Endothelial cell of umbilical vein (primary cell): Measurements from ENCODE around the gene CFLAR. TPM values are rescaled to one million over a fixed set of nuclear protein-coding genes. Genes with fewer than 3 reads are reported as not detected.

ENCODE experiments used
- BruUV-seq: library from RNA; stranded (reverse); fragments of 400-500 nt; replicated peaks from 2 replicates; lab custom pipeline; 2021; lab: Mats Ljungman, UMichigan
- CTCF ChIA-PET: fragments of 300-600, 350-600 bp; sonication (Branson Sonifier 250); formaldehyde crosslinking; loops from one replicate; lab custom pipeline; 2021; ENCODE audit warnings: antibody characterized with exemption, inconsistent platforms; lab: Charles Lee
- POLR2A ChIA-PET: fragments of 300-600, 350-600 bp; sonication (Branson Sonifier 250); formaldehyde crosslinking; loops from one replicate; lab custom pipeline; 2021; ENCODE audit warnings: antibody characterized with exemption, inconsistent platforms; lab: Charles Lee
- DNase-seq: peaks from one replicate; pipeline ENCODE4 v3.0.0-alpha.2; 2011; ENCODE audit warnings: low read depth, low spot score
- FAIRE-seq: peaks from 2 replicates; lab custom pipeline; 2011; peaks lifted over from hg19 to GRCh38; lab: Jason Lieb, UNC
- H2AFZ ChIP-seq: 2 replicates; pipeline ENCODE4 v1.6.0; 2012; ENCODE audit warnings: low read depth, low read length, control low read depth, inconsistent platforms
- H3K27ac ChIP-seq: 2 replicates; pipeline ENCODE4 v1.5.1; 2011; ENCODE audit warnings: low read depth, mild to moderate bottlenecking, control low read depth, low read length, moderate library complexity; ENCODE audit not compliant: insufficient read depth
- H3K27me3 ChIP-seq, 2 experiments: 2 replicates each; pipeline versions ENCODE4 v1.6.0 to v1.6.1; 2011; ENCODE audit warnings: low read length in 2 of 2, mixed read lengths in 1 of 2; ENCODE audit not compliant: control insufficient read depth in 2 of 2, insufficient read depth in 2 of 2
- H3K36me3 ChIP-seq, 2 experiments: 2 replicates in 1 of 2; 3 replicates in 1 of 2; pipeline ENCODE4 v1.5.1; 2011; ENCODE audit warnings: low read length in 2 of 2, mild to moderate bottlenecking in 1 of 2, moderate library complexity in 1 of 2; ENCODE audit not compliant: control insufficient read depth in 2 of 2, insufficient read depth in 2 of 2; ENCODE audit errors: extremely low read depth in 1 of 2
- H3K4me1 ChIP-seq: 3 replicates; pipeline ENCODE4 v1.5.1; 2011; ENCODE audit warnings: mild to moderate bottlenecking, low read length; ENCODE audit not compliant: control insufficient read depth, insufficient read depth; ENCODE audit errors: extremely low read depth
- H3K4me2 ChIP-seq: 2 replicates; pipeline ENCODE4 v1.6.1; 2011; ENCODE audit warnings: low read length, control low read depth, mixed read lengths; ENCODE audit not compliant: insufficient read depth
- H3K4me3 ChIP-seq, 3 experiments: fragments of 200-600 bp in 1 of 3; sonication (generic), shearing (Covaris generic) in 1 of 3; replicated peaks in 1 of 3; 2 replicates each; pipeline ENCODE4 v1.5.1; 2011 to 2016; ENCODE audit warnings: control low read depth in 3 of 3, low read length in 3 of 3, mild to moderate bottlenecking in 2 of 3, inconsistent platforms in 1 of 3, low read depth in 1 of 3, moderate library complexity in 1 of 3; ENCODE audit not compliant: insufficient read depth in 1 of 3
- H3K79me2 ChIP-seq: 2 replicates; pipeline ENCODE4 v1.6.0; 2012; ENCODE audit warnings: low read length, inconsistent platforms; ENCODE audit not compliant: control insufficient read depth, insufficient read depth
- H3K9ac ChIP-seq: replicated peaks from 2 replicates; pipeline ENCODE3; 2011; ENCODE audit warnings: low read length, control low read depth; ENCODE audit not compliant: insufficient read depth; ENCODE audit errors: extremely low read depth
- H3K9me1 ChIP-seq: replicated peaks from 3 replicates; pipeline ENCODE4 v1.6.0; 2011; ENCODE audit warnings: mild to moderate bottlenecking, low read length; ENCODE audit not compliant: control insufficient read depth, insufficient read depth; ENCODE audit errors: extremely low read depth
- H3K9me3 ChIP-seq: replicated peaks from 2 replicates; pipeline ENCODE4 v1.5.1; 2012; ENCODE audit warnings: low read length, inconsistent platforms; ENCODE audit not compliant: control insufficient read depth, insufficient read depth
- H4K20me1 ChIP-seq: replicated peaks from 2 replicates; pipeline ENCODE3; 2011; ENCODE audit warnings: mild to moderate bottlenecking, low read length; ENCODE audit not compliant: control insufficient read depth, insufficient read depth; ENCODE audit errors: extremely low read depth
- EZH2 ChIP-seq: IDR thresholded peaks from 2 replicates; pipeline ENCODE4 v1.6.1; 2012; ENCODE audit warnings: borderline replicate concordance, low read depth, mild to moderate bottlenecking, moderate library complexity, low read length, inconsistent platforms; ENCODE audit not compliant: severe bottlenecking
- FOS ChIP-seq: IDR thresholded peaks from 2 replicates; pipeline ENCODE4 v1.6.1; 2011; ENCODE audit warnings: mild to moderate bottlenecking, low read length, moderate library complexity, borderline replicate concordance; ENCODE audit not compliant: insufficient read depth
- GATA2 ChIP-seq: IDR thresholded peaks from 2 replicates; pipeline ENCODE4 v1.7.0; 2011; ENCODE audit warnings: low read depth, mild to moderate bottlenecking, moderate library complexity, mixed read lengths, low read length; ENCODE audit not compliant: insufficient read length, insufficient read depth
- JUN ChIP-seq: IDR thresholded peaks from 2 replicates; pipeline ENCODE4 v1.6.1; 2011; ENCODE audit warnings: borderline replicate concordance, low read depth; ENCODE audit not compliant: insufficient read length, insufficient read depth
- MYC ChIP-seq: IDR thresholded peaks from one replicate; pipeline ENCODE4 v1.6.1; 2011; ENCODE audit warnings: mild to moderate bottlenecking, low read depth, low read length
- POLR2A ChIP-seq: IDR thresholded peaks from 2 replicates; pipeline ENCODE4 v1.6.1; 2012; ENCODE audit warnings: low read depth, mild to moderate bottlenecking, control low read depth, low read length
- POLR2AphosphoS5 ChIP-seq: IDR thresholded peaks from 2 replicates; pipeline ENCODE4 v1.6.1; 2012; ENCODE audit warnings: low read depth, mild to moderate bottlenecking, control low read depth, low read length, moderate library complexity; ENCODE audit not compliant: insufficient read depth
- dilution Hi-C: fragments of 300-500 bp; cut with MboI; formaldehyde crosslinking; loops from one replicate; pipeline ENCODE4 v1.15.0; 2019; ENCODE audit warnings: low sequenced_read_pairs; ENCODE audit not compliant: extremely low pct_ligation_motif_present
- intact Hi-C: fragments of 100-400 bp; cut with micrococcal nuclease; formaldehyde crosslinking; loops from one replicate; pipeline ENCODE4 v1.10.0; 2022
- polyA plus RNA-seq, 4 experiments: library from polyadenylated mRNA; depleted of rRNA in 3 of 4; stranded (reverse) in 3 of 4; unstranded in 1 of 4; fragments of >200 nt; gene quantifications; 2 replicates each; pipeline versions ENCODE4 v1.2.1 to v1.2.3, GENCODE V29; 2011 to 2012; ENCODE audit warnings: missing spikeins in 1 of 4
- small RNA-seq: library from RNA; depleted of rRNA; stranded (forward); fragments of <200 nt; gene quantifications from one replicate; pipeline ENCODE3, GENCODE V24; 2012; ENCODE audit warnings: low replicate concordance, low read depth; ENCODE audit not compliant: insufficient read depth, insufficient read length
- total RNA-seq: library from RNA; stranded (reverse); gene quantifications from 2 replicates; pipeline ENCODE4 v1.2.3, GENCODE V29; 2021
- TF ChIP-seq, protein P1 (sequence below): IDR thresholded peaks from 2 replicates; pipeline ENCODE4 v1.6.1; 2011; ENCODE audit not compliant: insufficient read depth, insufficient read length
- TF ChIP-seq, protein P2 (sequence below), 2 donors: IDR thresholded peaks; 1 replicate in 1 of 2; 2 replicates in 1 of 2; pipeline ENCODE4 v1.5.1; 2011; ENCODE audit warnings: low read length in 2 of 2, mild to moderate bottlenecking in 2 of 2, moderate library complexity in 2 of 2, control low read depth in 1 of 2, inconsistent platforms in 1 of 2, low read depth in 1 of 2; ENCODE audit not compliant: insufficient read depth in 1 of 2; ENCODE audit errors: extremely low read depth in 1 of 2

The CFLAR gene
- total and polyA plus RNA-seq, 2 donors (not counting 3 experiments of a cell fraction or from before 2014, with no cell fraction given) = 104 to 260 TPM

DNA sequence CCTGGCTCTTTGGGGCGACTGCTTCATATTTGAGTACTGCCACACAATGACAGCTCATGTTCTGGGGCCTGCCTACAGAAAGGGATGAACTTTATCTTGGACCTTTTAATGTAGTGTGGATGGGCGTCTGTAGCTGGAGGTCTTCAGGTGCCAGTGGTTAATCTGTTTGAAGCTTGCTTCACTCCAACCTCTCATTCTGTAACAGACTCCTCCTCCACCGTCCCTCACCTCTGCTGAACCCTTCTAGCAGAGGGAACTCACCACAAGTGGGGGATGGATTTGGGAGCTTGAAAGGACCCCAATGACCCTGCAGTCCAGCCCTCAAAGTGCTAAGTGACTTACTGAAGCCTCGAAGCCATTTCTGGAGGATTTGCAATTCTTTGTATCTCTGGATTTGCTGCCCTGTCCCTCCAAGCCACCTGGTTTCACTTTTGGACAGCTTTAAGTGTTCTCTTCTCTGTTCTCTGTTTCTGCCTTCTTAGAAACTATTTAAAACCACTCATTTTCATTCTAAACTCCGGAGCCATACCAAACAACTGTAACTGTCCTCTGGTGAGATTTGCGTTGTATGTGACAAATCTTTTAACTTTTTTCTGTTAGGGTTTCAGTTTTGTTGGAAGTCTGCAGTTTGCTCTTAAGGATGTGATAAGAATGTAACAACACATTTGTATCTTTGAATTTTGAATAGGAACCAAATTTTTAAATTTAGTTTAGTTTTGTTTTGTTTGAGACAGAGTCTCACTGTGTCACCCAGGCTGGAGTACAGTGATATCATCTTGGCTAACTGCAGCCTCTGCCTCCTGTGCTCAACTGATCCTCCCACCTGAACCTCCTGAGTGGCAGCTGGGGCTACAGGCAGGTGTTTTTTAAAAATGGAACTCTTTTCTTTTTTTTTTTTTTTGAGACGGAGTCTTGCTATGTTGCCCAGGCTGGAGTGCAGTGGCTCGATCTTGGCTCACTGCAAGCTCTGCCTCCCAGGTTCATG, 107.4 kb downstream of the CFLAR start:
- BruUV-seq = no TSS peak
- Histone ChIP-seq H3K9me3 (no peaks in the 10 kb centered on the region), H3K79me2 (no peaks in the 10 kb centered on the region), H3K4me2 (no peak overlapping the region), H3K36me3 (peaks cover 0 to 3% of the 10 kb centered on the region in 2 experiments), H3K9me1 (no peaks in the 10 kb centered on the region), H4K20me1 (no peaks in the 10 kb centered on the region), H3K27me3 (no peaks in the 10 kb centered on the region), H3K9ac (no peak overlapping the region), H2AFZ (no peak overlapping the region), H3K4me3 (no peak overlapping the region), H3K27ac (no peak overlapping the region), H3K4me1 (peaks cover 26% of the 10 kb centered on the region)
- FAIRE-seq = no peak
- ChIA-PET POLR2A (no interaction called here), CTCF (interaction anchor here (0.7 to 6.7 kb wide), 3 partner anchors 9 to 643 kb away, joined by 3 to 71 read pairs (median 6); partner anchors contain the start of gene CASP10)
- intact Hi-C loops = no loop called here
- no peak for DNase-seq
- TF ChIP-seq POLR2AphosphoS5 (no peak), FOS (no peak), EZH2 (no peak), POLR2A (no peak), GATA2 (no peak), JUN (no peak), MYC (no peak)
- TF ChIP-seq, protein P1, sequence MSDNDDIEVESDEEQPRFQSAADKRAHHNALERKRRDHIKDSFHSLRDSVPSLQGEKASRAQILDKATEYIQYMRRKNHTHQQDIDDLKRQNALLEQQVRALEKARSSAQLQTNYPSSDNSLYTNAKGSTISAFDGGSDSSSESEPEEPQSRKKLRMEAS = no peak
- TF ChIP-seq, protein P2, sequence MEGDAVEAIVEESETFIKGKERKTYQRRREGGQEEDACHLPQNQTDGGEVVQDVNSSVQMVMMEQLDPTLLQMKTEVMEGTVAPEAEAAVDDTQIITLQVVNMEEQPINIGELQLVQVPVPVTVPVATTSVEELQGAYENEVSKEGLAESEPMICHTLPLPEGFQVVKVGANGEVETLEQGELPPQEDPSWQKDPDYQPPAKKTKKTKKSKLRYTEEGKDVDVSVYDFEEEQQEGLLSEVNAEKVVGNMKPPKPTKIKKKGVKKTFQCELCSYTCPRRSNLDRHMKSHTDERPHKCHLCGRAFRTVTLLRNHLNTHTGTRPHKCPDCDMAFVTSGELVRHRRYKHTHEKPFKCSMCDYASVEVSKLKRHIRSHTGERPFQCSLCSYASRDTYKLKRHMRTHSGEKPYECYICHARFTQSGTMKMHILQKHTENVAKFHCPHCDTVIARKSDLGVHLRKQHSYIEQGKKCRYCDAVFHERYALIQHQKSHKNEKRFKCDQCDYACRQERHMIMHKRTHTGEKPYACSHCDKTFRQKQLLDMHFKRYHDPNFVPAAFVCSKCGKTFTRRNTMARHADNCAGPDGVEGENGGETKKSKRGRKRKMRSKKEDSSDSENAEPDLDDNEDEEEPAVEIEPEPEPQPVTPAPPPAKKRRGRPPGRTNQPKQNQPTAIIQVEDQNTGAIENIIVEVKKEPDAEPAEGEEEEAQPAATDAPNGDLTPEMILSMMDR (IDR thresholded peaks at IDR 0.05; ENCODE audit: extremely low read depth in 1 of 2, insufficient read depth in 1 of 2, low read depth in 1 of 2, low read length in 2 of 2) = no peak
- dilution Hi-C loops = no loop called here

Small RNAs within 50 kb of the gene (small RNA-seq; reads per million reads assigned to genes)
- gene AC007283.2 (not detected), gene MTND4LP13 (not detected), gene RNU6-1206P (not detected), gene RNU7-45P (not detected)

Other genes with a start within 250 kb of the CFLAR start
- gene PPIL3, start 227.1 kb upstream of the CFLAR start, total RNA-seq = 25.0 and 28.7 TPM in 2 replicates
- 22.1 and 27.1 TPM in 2 replicates for gene PPIL3, start 227.1 kb upstream of the CFLAR start, polyA plus RNA-seq
- gene NIF3L1, start 226.8 kb upstream of the CFLAR start, total RNA-seq = 14.9 and 16.3 TPM in 2 replicates
- 31.9 and 37.5 TPM in 2 replicates for gene NIF3L1, start 226.8 kb upstream of the CFLAR start, polyA plus RNA-seq
- 34.0 and 45.4 TPM in 2 replicates for gene ORC2, start 152.5 kb upstream of the CFLAR start, total RNA-seq
- 2.8 and 4.2 TPM in 2 replicates for gene ORC2, start 152.5 kb upstream of the CFLAR start, polyA plus RNA-seq
- 20.3 and 21.2 TPM in 2 replicates for gene HYCC2, start 44.5 kb upstream of the CFLAR start, total RNA-seq
- gene HYCC2, start 44.5 kb upstream of the CFLAR start, polyA plus RNA-seq = 2.4 and 3.0 TPM in 2 replicates
- 96.7 and 101 TPM in 2 replicates for gene NDUFB3, start 44.2 kb upstream of the CFLAR start, total RNA-seq
- 41.8 and 65.6 TPM in 2 replicates for gene NDUFB3, start 44.2 kb upstream of the CFLAR start, polyA plus RNA-seq
- 31.1 and 37.6 TPM in 2 replicates for gene CASP10, start 67.0 kb downstream of the CFLAR start, total RNA-seq
- 15.7 and 16.4 TPM in 2 replicates for gene CASP10, start 67.0 kb downstream of the CFLAR start, polyA plus RNA-seq
- 5.8 and 8.8 TPM in 2 replicates for gene CASP8, start 144.4 kb downstream of the CFLAR start, total RNA-seq
- gene CASP8, start 144.4 kb downstream of the CFLAR start, polyA plus RNA-seq = 3.5 and 5.3 TPM in 2 replicates
- gene FLACC1, start 241.2 kb downstream of the CFLAR start, total RNA-seq = 1.4 TPM in 2 replicates
- 0.11 and 0.14 TPM in 2 replicates for gene FLACC1, start 241.2 kb downstream of the CFLAR start, polyA plus RNA-seq